Dendritic cell treated with granulocyte-macrophage colony-stimulating factor and Interleukin-4, amounts not matched to agents 40 ng/mL and 50 ng/mL, for 4 days (primary cell): ENCODE results near the gene SERPINA6.
"Not testable (repeated sequence)": the region's sequence is repeated elsewhere in the genome, so short reads cannot be mapped to it uniquely, and the experiment has no call there.

Source experiments
- H3K27ac Mint-ChIP-seq: one replicate; pipeline ENCODE4 v1.8.0; 2022; ENCODE audit warnings: mild to moderate bottlenecking, mixed read lengths
- H3K27me3 Mint-ChIP-seq: one replicate; pipeline ENCODE4 v1.8.0; 2022; ENCODE audit warnings: mild to moderate bottlenecking, mixed read lengths
- H3K36me3 Mint-ChIP-seq: one replicate; pipeline ENCODE4 v1.8.0; 2022; ENCODE audit warnings: low read depth, mixed read lengths
- H3K4me1 Mint-ChIP-seq: one replicate; pipeline ENCODE4 v1.8.0; 2022; ENCODE audit warnings: low read depth, mixed read lengths
- H3K4me3 Mint-ChIP-seq: one replicate; pipeline ENCODE4 v1.8.0; 2022; ENCODE audit warnings: mild to moderate bottlenecking, moderate library complexity, mixed read lengths
- H3K9me3 Mint-ChIP-seq: one replicate; pipeline ENCODE4 v1.8.0; 2022; ENCODE audit warnings: mixed read lengths
- intact Hi-C: fragments of 100-400 bp; cut with micrococcal nuclease; formaldehyde crosslinking; loops from one replicate; pipeline ENCODE4 v1.15.0; 2022

SERPINA6 gene

GRCh38 chr14:94304243-94304642 is 18.9 kb downstream of the SERPINA6 start:
- Mint-ChIP-seq H3K27ac (no peak overlapping the region), H3K4me3 (no peak overlapping the region), H3K9me3 (peaks cover 12% of the 10 kb centered on the region), H3K4me1 (no peaks in the 10 kb centered on the region), H3K27me3 (no peaks in the 10 kb centered on the region), H3K36me3 (no peaks in the 10 kb centered on the region)
- intact Hi-C loops, result no loop called here

DNA sequence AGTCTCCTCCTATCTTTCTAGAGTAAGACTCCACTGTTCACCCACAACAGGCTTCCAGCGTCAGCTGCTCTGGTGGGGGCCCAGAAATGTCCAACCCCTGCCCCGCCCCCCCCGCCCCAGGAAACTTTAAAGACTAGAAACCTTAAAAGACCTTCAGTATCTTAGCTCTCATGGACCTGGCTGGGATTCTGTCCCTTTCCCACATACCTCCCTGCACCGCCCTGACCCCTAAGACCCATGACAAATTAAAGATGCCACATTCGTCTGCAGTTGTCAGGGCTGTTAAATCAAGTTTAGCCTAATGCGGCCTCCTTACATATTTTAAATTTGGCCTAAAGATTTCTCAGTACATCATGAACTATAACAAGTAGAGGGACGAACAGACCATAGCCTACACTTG is 20.0 kb downstream of the SERPINA6 start:
- Mint-ChIP-seq H3K36me3 (no peaks in the 10 kb centered on the region), H3K4me1 (no peaks in the 10 kb centered on the region), H3K27me3 (no peaks in the 10 kb centered on the region), H3K27ac (no peak overlapping the region), H3K4me3 (no peak overlapping the region), H3K9me3 (peaks cover 11% of the 10 kb centered on the region)
- intact Hi-C loops, result no loop called here

- intact Hi-C loops, result no loop called here
- Mint-ChIP-seq H3K36me3 (no peaks in the 10 kb centered on the region), H3K27me3 (peaks cover 2% of the 10 kb centered on the region), H3K9me3 (no peaks in the 10 kb centered on the region), H3K4me3 (no peak overlapping the region), H3K27ac (no peak overlapping the region), H3K4me1 (no peaks in the 10 kb centered on the region)
These were observed 25.0 kb downstream of the SERPINA6 start for GRCh38 chr14:94298130-94298529.

DNA sequence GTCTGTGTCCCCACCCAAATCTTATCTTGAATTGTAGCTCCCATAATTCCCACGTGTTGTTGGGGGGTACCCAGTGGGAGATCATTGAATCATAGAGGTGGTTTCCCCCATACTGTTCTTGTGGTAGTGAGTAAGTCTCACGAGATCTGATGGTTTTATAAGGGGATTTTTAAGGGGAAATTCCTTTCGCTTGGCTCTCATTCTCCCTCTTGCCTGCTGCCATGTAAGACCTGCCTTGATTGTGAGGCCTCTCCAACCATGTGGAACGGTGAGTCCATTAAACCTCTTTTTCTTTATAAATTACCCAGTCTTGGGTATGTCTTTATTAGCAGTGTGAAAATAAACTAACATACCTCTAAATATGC is 27.0 kb downstream of the SERPINA6 start:
- intact Hi-C loops, H3K27ac Mint-ChIP-seq, H3K4me3 Mint-ChIP-seq, H3K36me3 Mint-ChIP-seq, H3K27me3 Mint-ChIP-seq, H3K9me3 Mint-ChIP-seq, H3K4me1 Mint-ChIP-seq: not testable (repeated sequence)

- Mint-ChIP-seq H3K9me3 (no peaks in the 10 kb centered on the region), H3K27ac (no peak overlapping the region), H3K4me1 (no peaks in the 10 kb centered on the region), H3K36me3 (no peaks in the 10 kb centered on the region), H3K27me3 (peaks cover 2% of the 10 kb centered on the region), H3K4me3 (no peak overlapping the region)
- intact Hi-C loops, result no loop called here
These were observed 27.6 kb downstream of the SERPINA6 start for GRCh38 chr14:94295360-94296180.

- Mint-ChIP-seq H3K4me3 (no peak overlapping the region), H3K36me3 (no peaks in the 10 kb centered on the region), H3K27me3 (peaks cover 2% of the 10 kb centered on the region), H3K27ac (no peak overlapping the region), H3K9me3 (no peaks in the 10 kb centered on the region), H3K4me1 (no peaks in the 10 kb centered on the region)
- intact Hi-C loops, result no loop called here
These were observed 29.6 kb downstream of the SERPINA6 start for GRCh38 chr14:94293578-94293924.

DNA sequence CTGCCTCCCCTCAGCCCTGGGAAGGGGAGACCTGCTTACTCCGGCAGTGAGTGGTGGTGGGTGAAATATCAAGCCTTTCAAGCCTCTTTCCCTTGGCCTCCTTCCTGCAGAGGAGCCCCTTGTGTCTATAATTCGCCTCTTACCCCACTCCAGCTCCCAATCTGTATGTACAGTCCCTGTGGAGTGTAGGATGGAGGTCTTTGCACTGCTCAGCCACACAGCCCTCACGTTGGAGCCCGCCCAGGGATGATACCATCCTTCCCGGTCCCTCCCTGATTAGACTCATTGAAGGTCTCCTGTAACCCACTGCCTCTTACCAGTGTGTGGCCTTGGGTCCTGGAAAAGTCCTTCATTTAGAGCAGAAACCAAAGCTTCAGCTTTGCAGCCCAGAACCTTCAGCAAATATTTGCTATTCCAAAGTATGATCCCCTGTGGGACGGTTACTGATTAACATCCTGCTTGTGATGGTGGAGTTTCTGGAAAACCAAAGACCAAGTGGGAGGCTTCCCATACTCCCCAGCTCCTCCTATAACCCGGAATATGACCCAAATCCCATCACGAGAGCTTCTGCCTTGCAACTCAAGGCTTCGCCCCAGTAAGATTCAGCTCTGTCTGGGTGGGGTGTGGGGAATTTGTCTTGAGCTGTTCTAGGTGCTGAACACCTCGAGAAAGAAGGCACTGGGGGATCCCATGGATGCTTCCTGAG is 30.1 kb downstream of the SERPINA6 start, which contains the start of gene SERPINA10:
SERPINA10 (minus strand) TSS at position 397 of the 706 bp plus-strand sequence. CDS start 2,675 bp downstream, outside the sequence.
- Mint-ChIP-seq H3K4me1 (no peaks in the 10 kb centered on the region), H3K4me3 (no peak within 1 kb of the TSS), H3K27me3 (peaks cover 2% of the 10 kb centered on the region), H3K9me3 (no peaks in the 10 kb centered on the region), H3K36me3 (no peaks in the 10 kb centered on the region), H3K27ac (no peak within 1 kb of the TSS)
- intact Hi-C loops, result no loop called here

GRCh38 chr14:94292526-94292871 is 30.6 kb downstream of the SERPINA6 start:
- no peak overlapping the region for H3K27ac Mint-ChIP-seq
- H3K36me3 Mint-ChIP-seq, result no peaks in the 10 kb centered on the region
- intact Hi-C loops, result no loop called here
- H3K4me3 Mint-ChIP-seq, result no peak overlapping the region
- H3K9me3 Mint-ChIP-seq, result no peaks in the 10 kb centered on the region
- H3K4me1 Mint-ChIP-seq, result no peaks in the 10 kb centered on the region
- H3K27me3 Mint-ChIP-seq, result peaks cover 2% of the 10 kb centered on the region

DNA sequence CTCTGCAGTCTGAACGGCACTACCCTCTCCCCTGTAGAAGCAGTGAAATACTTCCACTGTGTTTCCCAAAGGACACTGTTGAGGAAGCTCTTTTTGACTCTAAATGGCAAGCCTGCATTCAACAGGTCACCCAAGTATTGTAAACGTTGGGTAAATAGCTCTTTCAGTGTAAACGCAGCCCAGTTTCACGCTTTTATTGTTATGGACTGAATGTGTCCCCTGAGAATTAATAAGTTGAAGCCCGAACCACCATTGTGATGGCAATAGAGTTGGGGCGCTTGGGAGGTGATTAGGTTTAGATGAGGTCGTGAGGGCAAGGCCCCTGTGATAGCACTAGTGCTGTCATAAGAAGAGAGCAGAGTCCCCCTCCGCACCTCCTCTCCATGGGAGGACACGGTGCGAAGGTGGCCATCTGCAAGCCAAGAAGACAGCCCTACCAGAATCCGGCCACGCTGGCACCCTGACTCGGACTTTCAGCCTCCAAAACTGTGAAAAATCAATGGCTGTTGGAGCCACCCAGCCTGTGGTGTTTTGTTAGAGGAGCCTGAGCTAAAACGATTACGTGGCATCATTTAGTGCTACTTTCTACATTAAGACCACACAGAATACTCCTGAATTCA is 31.1 kb downstream of the SERPINA6 start:
- no peaks in the 10 kb centered on the region for H3K9me3 Mint-ChIP-seq
- peaks cover 2% of the 10 kb centered on the region for H3K27me3 Mint-ChIP-seq
- H3K27ac Mint-ChIP-seq, result no peak overlapping the region
- H3K36me3 Mint-ChIP-seq, result no peaks in the 10 kb centered on the region
- intact Hi-C loops, result no loop called here
- no peak overlapping the region for H3K4me3 Mint-ChIP-seq
- no peaks in the 10 kb centered on the region for H3K4me1 Mint-ChIP-seq

- Mint-ChIP-seq H3K9me3 (no peaks in the 10 kb centered on the region), H3K4me3 (no peak overlapping the region), H3K27ac (no peak overlapping the region), H3K4me1 (no peaks in the 10 kb centered on the region), H3K36me3 (no peaks in the 10 kb centered on the region), H3K27me3 (no peaks in the 10 kb centered on the region)
- intact Hi-C loops, result no loop called here
These were observed 31.8 kb downstream of the SERPINA6 start for GRCh38 chr14:94291159-94291905.

- no peaks in the 10 kb centered on the region for H3K4me1 Mint-ChIP-seq
- H3K9me3 Mint-ChIP-seq, result no peaks in the 10 kb centered on the region
- H3K27me3 Mint-ChIP-seq, result no peaks in the 10 kb centered on the region
- intact Hi-C loops, result no loop called here
- no peak overlapping the region for H3K4me3 Mint-ChIP-seq
- no peaks in the 10 kb centered on the region for H3K36me3 Mint-ChIP-seq
- no peak overlapping the region for H3K27ac Mint-ChIP-seq
These were observed 32.9 kb downstream of the SERPINA6 start for GRCh38 chr14:94290197-94290596.

DNA sequence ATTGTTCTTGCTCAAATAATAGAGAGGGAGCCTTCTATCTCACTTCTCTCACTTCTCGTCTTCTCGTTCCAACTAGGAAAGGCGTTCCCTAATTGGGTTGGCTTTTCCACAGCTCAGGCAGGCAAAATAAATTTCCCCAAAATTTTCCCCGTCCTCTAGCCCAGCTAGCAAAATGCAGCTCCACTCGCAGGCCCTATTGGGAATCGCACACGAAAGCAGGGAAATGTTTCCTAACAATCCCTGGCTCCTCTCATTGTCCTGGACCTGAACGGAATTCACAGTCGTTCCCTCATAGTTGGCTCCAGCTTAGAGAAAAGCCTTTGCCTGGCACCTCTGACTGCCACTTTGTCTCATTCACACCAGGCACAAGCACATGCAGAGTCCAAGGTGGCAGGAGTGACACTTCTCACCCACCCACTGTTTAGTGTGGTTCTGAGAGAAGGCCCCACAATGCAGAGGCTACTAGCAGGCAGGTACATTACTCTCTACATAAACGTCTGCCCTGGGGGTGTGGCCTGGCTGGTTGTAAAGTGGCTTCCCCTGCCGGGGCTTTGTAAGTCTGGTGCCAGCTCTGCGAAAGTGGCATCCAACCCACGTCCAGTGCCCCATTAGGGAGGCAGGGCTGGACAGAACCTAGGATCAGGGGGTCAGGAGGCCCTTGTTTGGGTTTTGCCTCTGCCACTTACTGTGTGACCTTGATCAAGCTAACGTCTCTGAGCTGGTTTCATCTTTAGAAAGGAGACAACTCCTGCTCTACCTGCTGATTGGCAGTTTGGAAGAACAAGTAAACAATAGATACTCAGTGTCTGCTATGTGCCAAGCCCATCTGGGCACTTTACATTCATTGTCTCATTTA is 34.3 kb downstream of the SERPINA6 start:
- Mint-ChIP-seq H3K4me3 (no peak overlapping the region), H3K27me3 (no peaks in the 10 kb centered on the region), H3K4me1 (no peaks in the 10 kb centered on the region), H3K36me3 (no peaks in the 10 kb centered on the region), H3K9me3 (no peaks in the 10 kb centered on the region), H3K27ac (no peak overlapping the region)
- intact Hi-C loops, result no loop called here

- intact Hi-C loops, result no loop called here
- Mint-ChIP-seq H3K27ac (no peak overlapping the region), H3K4me1 (no peaks in the 10 kb centered on the region), H3K9me3 (no peaks in the 10 kb centered on the region), H3K27me3 (peaks cover 1% of the 10 kb centered on the region), H3K36me3 (no peaks in the 10 kb centered on the region), H3K4me3 (no peak overlapping the region)
These were observed 38.0 kb downstream of the SERPINA6 start for GRCh38 chr14:94285158-94285557.
